Fibroblast of lung (primary cell): ENCODE measurements around the gene MUC13. TPM values are rescaled to one million over a fixed set of nuclear protein-coding genes. Genes with fewer than 3 reads are reported as not detected.
A peak's percentile ranks its signal among the peaks of the same experiment; 100 is the strongest.

ENCODE experiments used
- DNase-seq, 2 donors: peaks; one replicate each; pipeline versions ENCODE4 v3.0.0 to v3.0.0-alpha.2; 2010; ENCODE audit warnings: low read depth in 2 of 2
- H2AFZ ChIP-seq: 2 replicates; pipeline ENCODE4 v1.5.1; 2012; ENCODE audit warnings: low read length, control low read depth, inconsistent platforms
- H3K27ac ChIP-seq: 2 replicates; pipeline ENCODE4 v1.5.1; 2011; ENCODE audit warnings: low read length, control low read depth; ENCODE audit not compliant: insufficient read depth
- H3K27me3 ChIP-seq: 2 replicates; pipeline ENCODE4 v1.5.1; 2011; ENCODE audit warnings: mild to moderate bottlenecking, low read length; ENCODE audit not compliant: control insufficient read depth, insufficient read depth
- H3K36me3 ChIP-seq: 2 replicates; pipeline ENCODE4 v1.5.1; 2011; ENCODE audit warnings: low read length; ENCODE audit not compliant: control insufficient read depth, insufficient read depth
- H3K4me1 ChIP-seq: 2 replicates; pipeline ENCODE4 v1.5.1; 2011; ENCODE audit warnings: low read length; ENCODE audit not compliant: control insufficient read depth, insufficient read depth; ENCODE audit errors: extremely low read depth
- H3K4me2 ChIP-seq: 2 replicates; pipeline ENCODE4 v1.5.1; 2011; ENCODE audit warnings: low read length, control low read depth; ENCODE audit not compliant: insufficient read depth; ENCODE audit errors: extremely low read depth
- H3K4me3 ChIP-seq, 4 experiments: fragments of 200-600 bp in 1 of 4; sonication (generic) in 1 of 4; replicated peaks in 1 of 4; 2 replicates each; pipeline ENCODE4 v1.5.1; 2011 to 2016; ENCODE audit warnings: low read length in 4 of 4, low read depth in 3 of 4, mild to moderate bottlenecking in 3 of 4, control low read depth in 2 of 4, inconsistent platforms in 1 of 4, mixed read lengths in 1 of 4; ENCODE audit not compliant: insufficient read depth in 1 of 4; ENCODE audit errors: control extremely low read depth in 1 of 4
- H3K79me2 ChIP-seq: 2 replicates; pipeline ENCODE4 v1.5.1; 2012; ENCODE audit warnings: mild to moderate bottlenecking, low read length, inconsistent platforms; ENCODE audit not compliant: control insufficient read depth, insufficient read depth
- H3K9ac ChIP-seq: 2 replicates; pipeline ENCODE4 v1.5.1; 2011; ENCODE audit warnings: mild to moderate bottlenecking, low read length, control low read depth; ENCODE audit not compliant: insufficient read depth
- H3K9me3 ChIP-seq: 2 replicates; pipeline ENCODE4 v1.5.1; 2012; ENCODE audit warnings: low read depth, low read length; ENCODE audit not compliant: control insufficient read depth, insufficient read depth
- H4K20me1 ChIP-seq: 2 replicates; pipeline ENCODE4 v1.5.1; 2011; ENCODE audit warnings: low read length; ENCODE audit not compliant: control insufficient read depth, insufficient read depth; ENCODE audit errors: extremely low read depth
- EZH2 ChIP-seq: IDR thresholded peaks from 2 replicates; pipeline ENCODE4 v1.5.1; 2012; ENCODE audit warnings: low read length, control low read depth, mild to moderate bottlenecking; ENCODE audit errors: missing control alignments
- polyA plus RNA-seq, 2 donors: library from polyadenylated mRNA; depleted of rRNA in 1 of 2; stranded (reverse) in 1 of 2; unstranded in 1 of 2; fragments of >200 nt; gene quantifications; 2 replicates each; pipeline ENCODE4 v1.2.1, GENCODE V29; 2011 to 2012; ENCODE audit warnings: missing spikeins in 1 of 2
- total RNA-seq: library from RNA; depleted of rRNA; stranded (reverse); fragments of >200 nt; gene quantifications from 2 replicates; pipeline ENCODE4 v1.2.1, GENCODE V29; 2014
- TF ChIP-seq, protein P1 (sequence below), 2 donors: IDR thresholded peaks in 1 of 2; conservative IDR thresholded peaks in 1 of 2; 1 replicate in 1 of 2; 2 replicates in 1 of 2; pipeline ENCODE4 v1.5.1; 2011 to 2012; ENCODE audit warnings: low read length in 2 of 2, control low read depth in 1 of 2, inconsistent platforms in 1 of 2, low read depth in 1 of 2, mild to moderate bottlenecking in 1 of 2

Gene MUC13
- total and polyA plus RNA-seq, 2 donors (not counting 1 experiment from before 2014, with no cell fraction given): under 0.01 TPM; not detected in 1

DNA sequence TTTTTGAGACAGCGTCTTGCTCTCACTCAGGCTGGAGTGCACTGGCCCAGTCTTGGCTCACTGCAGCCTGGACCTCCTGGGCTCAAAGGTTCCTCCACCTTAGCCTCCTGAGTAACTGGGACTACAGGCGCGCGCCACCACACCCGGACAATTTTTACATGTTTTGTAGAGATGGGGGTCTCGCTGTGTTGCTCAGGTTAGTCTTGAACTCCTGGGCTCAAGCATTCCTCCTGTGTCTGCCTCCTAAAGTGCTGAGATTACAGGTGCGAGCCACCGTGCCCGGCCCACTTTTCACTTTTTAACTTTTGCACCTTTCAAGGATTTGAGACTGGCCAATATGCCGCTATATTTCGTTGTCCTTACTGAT is 46.6 kb downstream of the MUC13 start:
- no peak for DNase-seq
- Histone ChIP-seq H3K27ac (no peak overlapping the region), H3K79me2 (peaks cover 15% of the 10 kb centered on the region), H3K9me3 (no peaks in the 10 kb centered on the region), H3K36me3 (no peaks in the 10 kb centered on the region), H3K4me1 (peaks cover 2% of the 10 kb centered on the region), H3K4me3 (peak overlapping the region in 1 of 4 experiments; percentile 68), H3K27me3 (no peaks in the 10 kb centered on the region), H4K20me1 (no peaks in the 10 kb centered on the region), H3K9ac (no peak overlapping the region), H3K4me2 (no peak overlapping the region), H2AFZ (no peak overlapping the region)
- TF ChIP-seq, protein P1, sequence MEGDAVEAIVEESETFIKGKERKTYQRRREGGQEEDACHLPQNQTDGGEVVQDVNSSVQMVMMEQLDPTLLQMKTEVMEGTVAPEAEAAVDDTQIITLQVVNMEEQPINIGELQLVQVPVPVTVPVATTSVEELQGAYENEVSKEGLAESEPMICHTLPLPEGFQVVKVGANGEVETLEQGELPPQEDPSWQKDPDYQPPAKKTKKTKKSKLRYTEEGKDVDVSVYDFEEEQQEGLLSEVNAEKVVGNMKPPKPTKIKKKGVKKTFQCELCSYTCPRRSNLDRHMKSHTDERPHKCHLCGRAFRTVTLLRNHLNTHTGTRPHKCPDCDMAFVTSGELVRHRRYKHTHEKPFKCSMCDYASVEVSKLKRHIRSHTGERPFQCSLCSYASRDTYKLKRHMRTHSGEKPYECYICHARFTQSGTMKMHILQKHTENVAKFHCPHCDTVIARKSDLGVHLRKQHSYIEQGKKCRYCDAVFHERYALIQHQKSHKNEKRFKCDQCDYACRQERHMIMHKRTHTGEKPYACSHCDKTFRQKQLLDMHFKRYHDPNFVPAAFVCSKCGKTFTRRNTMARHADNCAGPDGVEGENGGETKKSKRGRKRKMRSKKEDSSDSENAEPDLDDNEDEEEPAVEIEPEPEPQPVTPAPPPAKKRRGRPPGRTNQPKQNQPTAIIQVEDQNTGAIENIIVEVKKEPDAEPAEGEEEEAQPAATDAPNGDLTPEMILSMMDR (conservative IDR thresholded peaks at IDR 0.05 in 1 of 2, IDR thresholded peaks at IDR 0.05 in 1 of 2; ENCODE audit: low read depth in 1 of 2, low read length in 2 of 2): no peak
- no peak for TF ChIP-seq EZH2

GRCh38 chr3:124887177-124887931 is 47.2 kb downstream of the MUC13 start, which contains the start of gene ITGB5:
Gene ITGB5, minus strand, starts transcription at chr3:124887365. Its CDS starts 365 bp downstream, at chr3:124887000.
- no peaks in the 10 kb centered on the region for H3K27me3 ChIP-seq
- peak within 1 kb of the TSS; percentile 85 for H3K9ac ChIP-seq
- peaks cover 17% of the 10 kb centered on the region for H3K79me2 ChIP-seq
- TF ChIP-seq, protein P1 (conservative IDR thresholded peaks at IDR 0.05 in 1 of 2, IDR thresholded peaks at IDR 0.05 in 1 of 2; ENCODE audit: low read depth in 1 of 2, low read length in 2 of 2): no peak
- TF ChIP-seq EZH2: no peak
- H3K27ac ChIP-seq: peak within 1 kb of the TSS; percentile 74
- H3K4me1 ChIP-seq: peaks cover 2% of the 10 kb centered on the region
- peak; percentile 67 to 79 for DNase-seq
- no peaks in the 10 kb centered on the region for H4K20me1 ChIP-seq
- H3K36me3 ChIP-seq: no peaks in the 10 kb centered on the region
- no peaks in the 10 kb centered on the region for H3K9me3 ChIP-seq
- H3K4me2 ChIP-seq: peak within 1 kb of the TSS; percentile 73
- peak within 1 kb of the TSS; percentile 46 to 68 (median 60) for H3K4me3 ChIP-seq
- H2AFZ ChIP-seq: peak within 1 kb of the TSS; percentile 55

- Histone ChIP-seq H3K27me3 (no peaks in the 10 kb centered on the region), H3K9ac (peak overlapping the region; percentile 85), H3K4me1 (peaks cover 2% of the 10 kb centered on the region), H3K4me2 (peak overlapping the region; percentile 76), H3K9me3 (no peaks in the 10 kb centered on the region), H3K27ac (peak overlapping the region; percentile 74), H2AFZ (peak overlapping the region; percentile 17), H3K4me3 (peak overlapping the region; percentile 46 to 68 (median 60)), H3K79me2 (peaks cover 21% of the 10 kb centered on the region), H4K20me1 (no peaks in the 10 kb centered on the region), H3K36me3 (no peaks in the 10 kb centered on the region)
- TF ChIP-seq EZH2: no peak
- TF ChIP-seq, protein P1 (conservative IDR thresholded peaks at IDR 0.05 in 1 of 2, IDR thresholded peaks at IDR 0.05 in 1 of 2; ENCODE audit: low read depth in 1 of 2, low read length in 2 of 2): no peak
- peak; percentile 38 to 53 for DNase-seq
Measured at GRCh38 chr3:124886168-124887056, 48.1 kb downstream of the MUC13 start.
